D721Med (cell line): ENCODE measurements around the gene CCDC57.

Experiments used
- DNase-seq: peaks from one replicate; pipeline ENCODE4 v3.0.0; 2011; ENCODE audit warnings: low spot score; ENCODE audit not compliant: insufficient read length
- FAIRE-seq: peaks from 2 replicates; lab custom pipeline; 2011; peaks lifted over from hg19 to GRCh38; lab: Jason Lieb, UNC
- CTCF ChIP-seq: IDR thresholded peaks from 2 replicates; pipeline ENCODE4 v1.5.1; 2012; ENCODE audit warnings: mild to moderate bottlenecking, control low read depth; ENCODE audit not compliant: insufficient read depth; ENCODE audit errors: missing control alignments

The CCDC57 gene

GRCh38 chr17:82173351-82174041 is 39.1 kb downstream of the CCDC57 start:
- no peak for FAIRE-seq
- TF ChIP-seq CTCF, result no peak
- DNase-seq, result no peak

- DNase-seq (no peak), FAIRE-seq (no peak)
- no peak for TF ChIP-seq CTCF
These were observed 40.0 kb downstream of the CCDC57 start for GRCh38 chr17:82172486-82173160.

- no peak for TF ChIP-seq CTCF
- no peak for FAIRE-seq
- no peak for DNase-seq
These were observed 40.8 kb downstream of the CCDC57 start for GRCh38 chr17:82171750-82172375.

- TF ChIP-seq CTCF, result no peak
- FAIRE-seq (no peak), DNase-seq (no peak)
These were observed 42.2 kb downstream of the CCDC57 start for GRCh38 chr17:82170412-82170961.

- no peak for TF ChIP-seq CTCF
- no peak for DNase-seq
These were observed 44.1 kb downstream of the CCDC57 start for GRCh38 chr17:82168568-82168967.

GRCh38 chr17:82167028-82167427 is 45.6 kb downstream of the CCDC57 start:
- no peak for TF ChIP-seq CTCF
- DNase-seq (no peak), FAIRE-seq (no peak)

More at GRCh38 chr17:82168568-82168967, 44.1 kb downstream of the CCDC57 start:
- FAIRE-seq, result no peak
